GM21526 (cell line): ENCODE data around the gene REEP1.
"Not testable (repeated sequence)": the region's sequence is repeated elsewhere in the genome, so short reads cannot be mapped to it uniquely, and the experiment has no call there.

Source experiments
- ATAC-seq: cut with Tn5 transposase; IDR thresholded peaks from one replicate; pipeline ENCODE4 v1.9.1; 2021; ENCODE audit warnings: moderate library complexity; ENCODE audit not compliant: unreplicated experiment, low FRiP score

REEP1 gene

DNA sequence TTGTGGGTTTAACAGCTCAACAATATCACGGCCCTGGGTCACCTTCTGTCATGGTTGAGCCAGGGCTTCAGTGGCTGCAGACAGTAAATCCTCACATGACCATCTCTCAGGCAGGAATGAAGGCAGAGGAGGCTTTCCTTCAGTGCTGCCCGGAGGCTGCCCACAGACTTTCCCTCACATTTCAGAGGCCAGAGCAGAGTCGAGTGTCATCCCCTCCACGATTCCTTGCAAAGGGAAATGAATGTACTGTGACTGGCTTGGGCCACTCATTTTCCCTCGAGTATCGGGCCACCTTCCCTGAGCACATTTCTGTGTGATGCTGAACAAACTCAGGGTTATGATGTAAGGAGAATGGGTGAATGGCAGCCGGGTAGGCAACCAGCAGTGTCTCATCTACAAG lies 10.0 kb upstream of the REEP1 start:
- no peak for ATAC-seq

DNA sequence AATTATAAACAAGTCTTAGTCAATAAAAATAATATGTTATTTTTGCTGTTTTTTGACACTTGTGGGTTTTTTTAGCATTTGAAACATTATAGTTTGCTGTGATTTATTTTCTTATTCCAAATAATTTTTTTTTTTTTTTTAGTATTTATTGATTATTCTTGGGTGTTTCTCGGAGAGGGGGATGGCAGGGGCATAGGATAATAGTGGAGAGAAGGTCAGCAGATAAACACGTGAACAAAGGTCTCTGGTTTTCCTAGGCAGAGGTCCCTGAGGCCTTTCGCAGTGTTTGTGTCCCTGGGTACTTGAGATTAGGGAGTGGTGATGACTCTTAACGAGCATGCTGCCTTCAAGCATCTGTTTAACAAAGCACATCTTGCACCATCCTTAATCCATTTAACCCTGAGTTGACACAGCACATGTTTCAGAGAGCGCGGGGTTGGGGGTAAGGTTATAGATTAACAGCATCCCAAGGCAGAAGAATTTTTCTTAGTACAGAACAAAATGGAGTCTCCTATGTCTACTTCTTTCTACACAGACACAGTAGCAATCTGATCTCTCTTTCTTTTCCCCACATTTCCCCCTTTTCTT lies 8.5 kb upstream of the REEP1 start:
- ATAC-seq: not testable (repeated sequence)

DNA sequence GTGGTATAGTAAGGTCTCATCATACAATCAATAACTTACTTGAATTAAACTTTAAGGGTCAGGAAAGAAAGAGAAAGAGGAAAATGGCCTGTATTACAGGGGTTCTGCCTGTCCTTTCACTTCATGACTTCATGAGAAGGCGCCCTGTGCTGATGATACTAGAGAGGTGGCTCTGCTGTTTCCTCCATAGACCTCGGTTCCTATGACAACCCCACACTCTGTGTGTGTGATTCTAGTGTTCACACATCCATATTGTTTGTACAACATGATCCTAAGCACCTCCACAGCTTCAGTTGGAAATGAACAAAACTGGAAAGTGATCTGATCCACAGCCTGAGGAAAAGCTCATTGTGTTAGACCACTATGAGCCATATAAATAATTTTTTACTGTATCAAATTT lies 7.0 kb upstream of the REEP1 start:
- ATAC-seq: no peak

DNA sequence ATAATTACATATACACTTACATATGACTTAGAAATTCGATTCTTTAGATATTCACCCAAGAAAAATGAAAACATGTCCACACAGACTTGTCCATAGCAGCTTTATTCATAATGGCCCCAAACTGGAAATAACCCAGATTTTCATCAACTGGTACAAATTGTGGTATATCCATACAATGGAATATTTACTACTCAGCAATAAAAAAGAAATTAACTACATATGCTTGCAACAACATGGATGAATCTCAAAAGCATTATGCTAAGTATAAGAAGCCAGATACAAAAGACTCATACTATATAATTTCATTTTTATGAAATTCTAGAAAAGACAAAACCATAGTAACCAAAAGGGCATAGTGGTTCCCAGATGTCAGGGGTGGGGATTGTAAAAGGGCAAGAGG lies 5.1 kb upstream of the REEP1 start:
- no peak for ATAC-seq

DNA sequence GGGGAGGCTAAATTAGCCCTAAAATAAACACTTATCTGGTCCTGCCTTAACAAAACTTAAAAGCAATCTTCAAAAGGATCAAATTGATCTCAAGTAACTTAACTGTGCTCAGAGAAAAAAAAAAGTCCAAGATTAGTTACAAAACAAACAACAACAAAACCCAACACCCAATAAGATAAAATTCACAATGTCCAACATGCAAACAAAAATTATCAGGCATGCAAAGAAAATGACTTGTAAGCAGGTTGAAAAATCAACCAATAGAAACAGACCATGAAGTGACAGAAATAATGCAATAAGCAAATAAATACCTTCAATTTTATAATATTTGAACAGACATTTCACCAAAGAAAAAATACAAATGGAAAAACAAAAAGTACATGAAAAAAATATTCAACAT lies 4.0 kb upstream of the REEP1 start:
- no peak for ATAC-seq

DNA sequence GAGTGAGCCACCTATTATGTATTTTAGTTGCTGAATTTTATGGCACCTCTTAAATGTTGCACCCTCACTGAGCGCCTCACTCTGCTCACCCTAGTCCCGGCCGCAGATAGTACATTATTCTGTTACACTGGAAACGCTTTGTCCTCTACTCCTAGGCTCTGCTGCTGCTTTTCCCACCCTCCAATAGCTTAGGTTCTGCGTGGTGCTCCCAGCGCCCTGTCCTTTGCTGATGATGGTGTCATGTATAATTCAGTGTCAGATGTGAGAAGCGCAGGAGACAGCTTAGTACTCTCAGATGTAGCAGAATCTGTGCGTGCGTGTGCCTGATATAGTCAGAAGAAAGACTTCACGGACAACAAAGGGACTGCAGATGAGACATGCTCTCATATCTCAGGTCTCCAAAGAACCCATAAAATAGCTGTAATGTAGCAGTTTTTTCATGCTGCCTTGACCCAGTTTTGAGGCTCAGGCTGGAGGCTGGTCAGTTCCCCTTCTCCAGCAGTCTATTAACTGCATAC lies 1.4 kb upstream of the REEP1 start:
- no peak for ATAC-seq

DNA sequence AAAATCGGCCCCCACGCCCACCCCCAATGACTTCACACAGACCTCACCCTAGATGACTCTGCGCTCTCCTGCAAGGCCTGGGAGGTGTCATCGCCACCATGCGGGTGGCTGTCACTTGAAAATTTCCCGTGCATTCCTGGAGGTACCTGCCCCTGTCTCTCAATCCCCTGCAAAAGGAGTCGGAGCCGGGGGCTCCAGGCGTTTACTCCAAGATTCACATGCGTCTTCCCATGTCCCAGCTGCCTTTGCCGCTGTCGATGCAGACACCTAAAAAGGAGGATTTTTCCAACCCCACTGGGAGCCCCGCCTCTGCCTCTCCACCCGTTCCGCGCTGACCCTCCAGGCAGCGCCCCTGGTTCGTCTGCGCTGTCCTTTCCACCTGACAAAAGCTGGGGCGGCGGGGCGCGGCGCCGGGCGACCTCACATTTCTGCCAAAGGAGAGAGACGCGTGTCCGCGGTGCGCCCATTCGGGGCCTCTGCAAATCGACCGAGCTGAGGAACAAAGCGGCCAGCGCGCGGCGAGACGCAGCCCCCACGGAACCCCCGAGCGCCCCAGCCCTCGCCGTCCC lies 667 bp downstream of the REEP1 start:
- ATAC-seq: no peak

DNA sequence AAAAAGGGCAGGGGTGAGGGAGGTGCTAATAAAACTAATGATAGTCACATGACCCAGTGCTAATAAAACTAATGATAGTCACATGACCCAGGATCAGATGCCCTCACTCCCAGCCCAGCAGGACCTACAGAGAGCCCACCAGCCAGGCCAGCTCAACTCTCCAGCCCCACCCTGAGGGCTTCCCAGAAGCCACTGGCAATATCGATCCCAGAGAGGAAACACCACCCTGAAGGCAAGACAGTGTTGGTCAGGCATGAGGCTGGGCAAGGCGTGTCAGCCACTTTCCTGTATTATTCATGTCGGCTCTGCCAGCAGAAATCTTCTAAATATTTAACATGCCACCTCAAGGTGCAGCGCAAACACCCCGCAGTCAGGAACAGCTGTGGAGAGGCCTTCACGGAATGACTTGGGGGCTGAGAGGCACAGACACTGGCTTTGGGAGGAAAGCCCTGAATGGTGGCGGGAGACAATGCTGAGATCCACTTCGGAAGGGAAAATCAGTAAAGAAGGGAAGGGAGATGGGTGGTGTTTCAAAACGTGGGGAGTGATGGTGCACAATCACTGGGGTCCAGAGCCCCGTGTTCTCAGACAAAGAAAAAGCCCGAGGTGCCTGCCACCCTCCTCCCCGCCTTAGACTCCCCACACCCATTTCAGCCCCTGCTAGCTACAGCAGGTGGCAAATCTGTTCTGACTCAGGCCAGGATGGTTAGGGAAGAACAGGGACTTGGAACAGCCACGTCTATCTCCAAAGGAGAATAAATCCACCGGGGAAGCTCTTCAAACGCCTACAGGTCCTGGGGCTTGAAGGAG lies 1.4 kb downstream of the REEP1 start:
- ATAC-seq: no peak

DNA sequence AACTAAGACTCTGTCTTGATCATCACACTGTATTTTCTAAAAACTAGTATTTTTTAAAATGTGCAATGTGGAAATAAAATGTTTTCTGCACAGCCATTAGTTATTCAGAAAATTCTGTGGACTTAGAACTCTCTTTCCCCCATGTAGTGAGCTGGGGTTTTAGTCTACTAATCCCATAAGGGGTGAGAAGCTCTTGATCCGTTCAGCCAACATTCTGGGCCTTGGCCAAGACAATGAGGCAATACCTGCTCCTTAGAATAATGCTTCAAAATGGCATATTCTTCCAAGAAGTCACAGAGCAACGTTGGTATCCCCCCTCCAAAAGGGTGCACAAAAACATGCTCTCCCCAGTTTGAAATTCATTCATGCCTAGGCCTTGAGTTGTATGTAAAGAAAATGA lies 4.0 kb downstream of the REEP1 start:
- no peak for ATAC-seq

DNA sequence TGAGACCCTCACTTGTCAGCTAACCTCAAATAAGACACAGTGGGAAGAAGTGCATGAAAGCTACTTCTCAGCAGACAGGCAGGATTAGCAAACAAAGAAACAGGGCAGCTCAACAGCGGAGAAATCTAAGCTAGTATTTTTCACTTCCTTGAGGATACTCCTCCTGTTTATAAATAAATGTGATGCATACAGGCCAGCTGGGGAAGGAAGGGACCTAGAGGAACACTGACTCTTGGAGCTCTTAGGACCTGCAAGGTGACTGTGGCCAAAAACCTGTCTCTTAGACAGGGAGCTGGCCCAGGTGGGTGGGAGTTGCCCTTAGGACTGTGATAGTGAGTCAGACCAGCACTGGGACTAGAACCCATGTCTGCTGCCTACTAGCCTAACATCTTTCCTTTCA lies 4.8 kb downstream of the REEP1 start:
- no peak for ATAC-seq

DNA sequence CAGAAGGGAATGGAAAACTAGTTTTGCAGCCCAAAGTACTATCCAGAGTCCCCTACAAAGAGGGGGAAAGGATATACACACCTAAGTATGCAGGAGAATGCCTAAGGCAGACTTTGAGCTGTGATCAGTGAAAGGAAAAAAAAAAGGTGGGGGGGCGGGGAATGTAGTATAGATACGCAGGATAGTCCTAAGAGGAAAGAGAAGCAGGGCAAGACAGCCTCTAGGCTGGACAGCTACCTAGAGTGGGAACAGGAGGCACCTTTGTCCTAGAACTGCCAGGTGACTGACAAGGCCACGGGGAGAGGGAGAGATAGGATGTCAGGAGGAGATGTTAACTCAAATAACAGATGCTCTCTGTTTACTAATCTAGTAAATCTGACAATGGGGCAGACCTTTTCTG lies 6.0 kb downstream of the REEP1 start:
- ATAC-seq: no peak

DNA sequence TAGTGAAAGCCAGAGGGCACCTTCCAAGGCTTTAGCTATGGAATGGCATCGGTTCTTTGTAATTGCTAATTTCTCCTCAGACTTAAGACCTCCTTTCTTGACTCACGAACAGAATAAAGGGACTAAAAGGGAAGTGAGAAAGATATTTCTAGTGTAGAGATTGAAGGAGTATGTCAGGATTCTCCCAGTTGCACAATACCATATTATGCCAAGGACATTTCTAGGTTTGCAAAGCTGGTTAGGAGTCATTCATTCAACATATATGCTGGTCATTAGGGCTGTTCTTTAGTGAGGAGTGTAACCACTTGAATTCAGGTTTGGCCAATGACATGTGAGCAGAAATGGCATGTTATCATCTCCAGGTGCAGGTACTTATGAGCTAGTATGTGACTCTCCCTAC lies 7.4 kb downstream of the REEP1 start:
- ATAC-seq: no peak

DNA sequence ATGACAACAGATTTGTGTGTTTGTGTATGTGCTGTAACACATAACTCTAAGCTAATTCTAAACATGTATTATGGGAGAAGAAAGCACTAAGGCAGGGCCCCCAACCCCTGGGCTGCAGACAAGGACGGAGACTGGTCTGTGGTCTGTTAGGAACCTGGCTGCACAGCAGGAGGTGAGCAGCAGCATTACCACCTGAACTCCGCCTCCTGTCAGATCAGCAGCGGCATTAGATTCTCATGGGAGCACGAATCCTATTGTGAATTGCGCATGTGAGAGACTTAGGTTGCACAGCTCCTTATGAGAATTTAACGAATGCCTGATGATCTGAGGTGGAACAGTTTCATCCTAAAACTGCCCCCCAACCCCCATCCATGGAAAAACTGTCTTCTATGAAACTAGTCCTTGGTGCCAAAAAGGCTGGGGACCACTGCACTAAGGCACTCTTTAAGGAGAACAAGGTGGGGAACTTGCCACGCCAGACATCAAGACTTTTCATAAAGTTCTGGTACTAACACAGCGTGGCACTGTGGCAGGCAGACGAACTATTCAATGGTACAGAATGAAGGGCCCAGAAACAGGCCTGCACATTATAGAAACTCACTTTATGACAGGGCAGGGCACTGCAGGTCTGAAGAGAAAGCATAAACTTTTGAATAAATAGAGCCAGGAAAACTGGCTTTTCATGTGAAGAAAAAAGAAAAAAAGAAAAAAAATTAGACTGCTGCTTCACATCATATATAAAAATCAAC lies 14.0 kb downstream of the REEP1 start:
- ATAC-seq: no peak

DNA sequence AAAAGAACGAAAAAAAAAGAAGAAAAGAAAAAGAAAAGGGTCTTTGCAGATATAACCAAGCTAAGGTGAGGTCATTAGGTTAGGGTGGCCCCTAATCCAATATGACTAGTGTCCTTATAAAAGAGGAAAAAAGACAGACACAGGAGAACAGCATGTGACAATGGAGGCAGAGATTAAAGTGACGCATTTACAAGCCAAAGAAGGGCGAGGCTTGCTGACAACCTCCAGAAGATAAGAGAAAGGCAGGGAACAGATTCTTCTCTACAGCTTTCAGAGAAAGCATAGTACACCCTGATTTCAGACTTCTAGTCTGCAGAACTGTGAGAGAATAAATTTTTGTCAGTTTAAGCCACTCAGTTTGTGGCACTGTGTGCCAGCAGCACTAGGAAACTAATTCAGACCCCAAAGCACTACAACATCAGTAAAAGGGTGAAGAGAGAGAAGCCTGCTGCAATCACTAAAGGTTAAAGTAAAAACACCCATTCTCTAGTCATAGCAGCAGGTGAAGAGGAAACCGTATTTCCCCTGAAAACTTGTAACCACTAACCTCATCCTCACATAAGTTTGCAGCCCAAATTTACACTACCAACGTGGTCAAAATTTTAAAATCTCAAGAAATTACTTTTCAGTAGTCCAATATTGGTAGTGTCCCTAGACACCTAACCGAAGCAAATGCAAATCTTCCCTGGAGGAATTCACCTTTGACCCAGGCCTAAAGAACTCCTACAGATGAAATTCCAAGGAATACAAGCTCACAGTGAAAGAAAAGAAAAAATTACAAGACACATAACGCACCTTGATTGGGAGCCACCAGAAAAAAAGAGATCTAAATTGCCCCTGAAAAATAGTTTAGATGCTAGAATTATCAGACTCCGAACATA lies 17.5 kb downstream of the REEP1 start:
- no peak for ATAC-seq

DNA sequence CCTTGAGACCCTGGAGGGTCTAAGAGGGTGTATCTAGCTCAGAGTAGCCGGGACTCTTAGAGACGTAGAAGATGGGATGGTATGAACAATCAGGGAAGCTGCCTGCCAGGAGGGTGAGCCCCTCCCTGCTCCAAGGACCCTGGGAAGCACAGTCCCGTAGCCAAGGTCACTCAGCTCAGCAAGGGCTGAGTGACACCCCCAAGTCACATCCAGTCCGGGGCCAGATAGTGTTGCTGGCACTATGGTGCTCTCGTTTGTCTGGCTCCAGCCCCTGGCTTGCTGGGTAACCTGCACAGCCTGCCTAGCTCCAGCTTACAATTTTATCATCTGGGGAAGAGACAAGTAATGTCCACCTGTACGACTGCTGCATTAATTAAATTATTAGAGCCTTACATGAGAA lies 22.3 kb downstream of the REEP1 start:
- no peak for ATAC-seq

DNA sequence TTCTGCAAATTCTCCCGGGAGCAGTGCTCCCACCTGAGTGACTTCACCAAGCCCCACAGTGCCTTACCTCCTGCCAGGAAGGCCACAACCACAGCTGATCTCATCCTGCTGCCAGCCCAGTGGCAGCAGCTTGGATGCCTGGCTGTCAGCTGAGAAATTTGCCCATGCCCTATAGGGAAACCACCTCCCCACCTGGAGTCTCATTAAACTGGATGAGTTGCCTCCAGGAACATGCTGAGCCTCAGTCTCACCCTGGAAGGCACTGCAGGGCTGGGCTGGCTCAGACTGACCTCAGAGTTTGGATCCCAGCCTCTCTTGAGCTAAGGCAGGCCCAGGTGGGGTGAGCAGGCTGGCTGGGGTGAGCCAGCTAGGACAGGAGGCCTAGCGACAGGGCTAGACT lies 23.3 kb downstream of the REEP1 start:
- ATAC-seq: no peak

DNA sequence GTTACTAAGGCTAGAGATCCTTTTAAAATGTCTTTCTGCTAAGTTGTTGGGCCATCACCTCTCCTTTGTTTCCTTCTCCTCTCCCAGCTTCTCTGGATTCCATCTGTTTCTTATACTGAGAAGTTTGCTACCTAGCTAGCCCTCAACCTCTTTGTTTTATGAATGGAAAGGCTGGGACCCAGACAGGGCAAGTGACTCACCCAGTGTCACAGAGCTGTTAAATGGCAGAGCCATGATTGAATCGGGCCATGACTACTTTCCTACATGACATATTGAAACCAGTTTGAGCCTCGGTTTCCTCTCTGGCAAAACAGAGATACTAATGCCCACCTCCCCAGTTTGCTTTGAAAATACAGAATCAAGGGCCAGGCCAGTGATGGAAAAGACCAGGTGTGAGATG lies 24.1 kb downstream of the REEP1 start:
- ATAC-seq: no peak

DNA sequence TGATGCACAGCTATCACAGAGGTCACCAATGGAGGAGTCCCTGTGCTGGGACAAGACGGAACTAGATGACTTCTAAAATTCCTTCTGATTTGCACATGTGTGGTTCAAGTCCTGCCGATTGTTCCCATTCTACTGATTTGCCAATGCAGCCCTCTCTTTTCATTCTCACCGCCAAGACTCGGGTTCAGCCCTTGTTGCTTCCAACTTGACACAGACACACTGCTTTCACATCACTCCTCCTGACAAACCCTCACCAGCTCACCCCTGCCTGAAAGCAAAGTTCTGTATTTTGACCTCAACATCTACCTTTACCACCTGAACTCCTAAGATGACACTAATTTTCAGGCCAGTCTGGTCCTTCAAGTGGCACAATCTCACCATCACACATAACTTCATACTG lies 25.5 kb downstream of the REEP1 start:
- no peak for ATAC-seq

DNA sequence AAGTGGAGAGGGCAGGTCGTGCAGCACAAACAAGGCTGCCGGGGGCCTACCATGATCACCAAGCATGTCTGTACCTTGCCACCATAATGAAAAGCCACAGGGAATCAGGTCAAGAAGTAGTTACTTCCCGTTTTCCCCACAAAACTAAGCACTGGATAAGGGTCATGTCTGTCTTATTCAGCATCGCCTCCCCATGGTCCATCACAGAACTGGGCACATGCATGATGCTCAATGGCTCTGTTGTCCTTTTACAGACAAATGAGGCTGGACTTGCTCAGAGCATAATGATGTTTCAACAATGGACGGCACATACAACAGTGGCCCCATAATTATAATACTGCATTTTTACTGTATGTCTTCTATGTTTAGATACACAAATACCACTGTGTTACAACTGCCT lies 27.5 kb downstream of the REEP1 start:
- no peak for ATAC-seq

DNA sequence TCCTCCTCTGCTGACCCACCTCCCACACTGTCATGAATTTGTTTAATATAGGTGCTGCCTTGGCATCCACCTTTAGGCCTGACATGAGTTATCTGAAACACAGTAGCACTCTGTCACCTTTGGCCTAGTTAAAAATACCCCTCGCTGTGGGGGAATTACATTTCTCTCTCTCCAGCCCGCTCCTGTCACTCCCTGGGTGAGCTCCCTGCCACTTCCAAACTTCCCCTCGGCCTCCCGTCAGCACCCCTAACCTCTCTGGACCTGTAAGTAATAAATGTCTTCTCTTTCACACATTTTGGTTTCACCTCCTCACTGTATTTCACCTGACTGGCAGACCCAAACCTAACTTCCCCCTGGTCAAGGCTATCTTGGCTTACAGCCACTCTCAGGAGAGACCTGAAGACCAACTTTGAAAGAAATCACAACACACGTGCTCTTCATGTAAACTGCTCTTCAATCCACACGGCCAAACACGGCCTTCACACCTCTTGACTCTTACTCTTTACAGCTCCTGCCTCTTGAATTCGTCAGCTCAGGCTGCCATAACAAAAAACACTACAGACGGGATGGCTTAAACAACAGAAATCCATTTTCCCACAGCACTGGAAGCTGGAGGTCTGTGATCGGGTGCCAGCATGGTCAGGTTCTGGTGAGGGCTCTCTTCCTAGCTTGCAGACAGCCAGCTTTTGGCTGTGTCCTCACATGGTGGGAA lies 28.3 kb downstream of the REEP1 start:
- ATAC-seq: no peak
